ENCODE results near the gene XRCC3. TPM values are rescaled to one million over a fixed set of nuclear protein-coding genes. Genes with fewer than 3 reads are reported as not detected.
A peak's percentile ranks its signal among the peaks of the same experiment; 100 is the strongest.

Gene XRCC3
- polyA plus RNA-seq, 6 donors from 2014 or later, result 2.9 to 7.5 (median 5.7) TPM

DNA sequence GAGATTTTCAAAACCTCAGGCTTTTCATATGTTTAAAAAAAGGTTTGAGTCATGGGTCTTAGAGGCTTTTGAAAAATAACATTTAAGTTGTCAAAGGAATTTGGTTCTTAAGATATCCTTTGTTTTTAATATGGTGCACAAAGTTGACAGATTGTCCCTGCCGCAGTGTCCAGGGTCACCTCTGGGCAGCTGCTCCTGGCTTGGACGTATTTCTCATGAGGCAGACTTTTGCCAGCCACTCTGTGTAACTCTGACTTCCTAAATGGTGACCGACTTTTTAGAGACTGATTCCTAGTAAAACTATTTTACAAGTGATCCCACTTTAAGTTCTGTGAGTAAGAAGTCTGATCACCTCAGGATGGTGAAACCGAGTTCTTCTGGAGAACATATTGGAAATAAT lies 27.5 kb downstream of the XRCC3 start:
- Mint-ChIP-seq H3K27ac (no peak overlapping the region), H3K36me3 (peaks cover 0 to 9% of the 10 kb centered on the region in 2 donors), H3K4me1 (peaks cover 20 to 35% (median 34%) of the 10 kb centered on the region in 3 donors), H3K4me3 (no peak overlapping the region), H3K27me3 (no peaks in the 10 kb centered on the region), H3K9me3 (no peaks in the 10 kb centered on the region)
- no peak for ATAC-seq (ENCODE audit: low read depth in 2 of 2)
- DNase-seq, result no peak

DNA sequence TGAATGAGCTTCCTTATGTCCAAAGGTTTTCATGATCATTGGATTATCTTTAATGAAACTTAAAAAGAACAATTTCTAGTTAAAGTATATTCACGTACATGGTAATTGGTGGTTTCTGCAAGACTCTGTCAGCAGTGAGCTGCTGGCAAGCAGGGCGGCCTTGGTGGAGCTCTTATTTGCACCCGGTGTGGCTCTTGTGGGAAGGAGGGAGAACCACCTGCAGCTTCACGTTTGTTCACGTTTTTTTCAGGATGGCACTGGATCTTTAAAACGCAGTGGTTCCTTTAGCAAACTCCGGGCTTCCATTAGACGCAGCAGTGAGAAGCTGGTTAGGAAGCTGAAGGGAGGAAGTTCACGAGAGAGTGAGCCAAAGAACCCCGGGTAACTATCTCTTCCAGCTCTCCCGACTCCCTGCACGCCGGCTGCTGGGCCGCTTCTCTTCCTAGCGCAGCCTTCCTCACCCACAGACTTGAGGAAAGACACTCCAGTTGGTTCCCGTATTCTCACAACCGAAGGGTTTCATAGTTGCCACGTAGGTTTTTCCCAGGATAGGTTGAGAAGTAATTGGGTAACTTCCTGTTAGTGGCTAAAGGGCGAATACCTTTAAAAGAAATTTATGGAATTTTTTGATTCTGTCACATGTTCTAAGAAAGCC lies 28.3 kb downstream of the XRCC3 start:
- no peak for DNase-seq
- no peak for ATAC-seq (ENCODE audit: low read depth in 2 of 2)
- no peak overlapping the region for H3K4me3 Mint-ChIP-seq
- H3K27ac Mint-ChIP-seq, result peak overlapping the region in 1 of 6 donors; percentile 32
- H3K9me3 Mint-ChIP-seq, result no peaks in the 10 kb centered on the region
- no peaks in the 10 kb centered on the region for H3K27me3 Mint-ChIP-seq
- H3K4me1 Mint-ChIP-seq, result peaks cover 16 to 29% (median 28%) of the 10 kb centered on the region in 3 donors
- peaks cover 0 to 9% of the 10 kb centered on the region in 2 donors for H3K36me3 Mint-ChIP-seq

DNA sequence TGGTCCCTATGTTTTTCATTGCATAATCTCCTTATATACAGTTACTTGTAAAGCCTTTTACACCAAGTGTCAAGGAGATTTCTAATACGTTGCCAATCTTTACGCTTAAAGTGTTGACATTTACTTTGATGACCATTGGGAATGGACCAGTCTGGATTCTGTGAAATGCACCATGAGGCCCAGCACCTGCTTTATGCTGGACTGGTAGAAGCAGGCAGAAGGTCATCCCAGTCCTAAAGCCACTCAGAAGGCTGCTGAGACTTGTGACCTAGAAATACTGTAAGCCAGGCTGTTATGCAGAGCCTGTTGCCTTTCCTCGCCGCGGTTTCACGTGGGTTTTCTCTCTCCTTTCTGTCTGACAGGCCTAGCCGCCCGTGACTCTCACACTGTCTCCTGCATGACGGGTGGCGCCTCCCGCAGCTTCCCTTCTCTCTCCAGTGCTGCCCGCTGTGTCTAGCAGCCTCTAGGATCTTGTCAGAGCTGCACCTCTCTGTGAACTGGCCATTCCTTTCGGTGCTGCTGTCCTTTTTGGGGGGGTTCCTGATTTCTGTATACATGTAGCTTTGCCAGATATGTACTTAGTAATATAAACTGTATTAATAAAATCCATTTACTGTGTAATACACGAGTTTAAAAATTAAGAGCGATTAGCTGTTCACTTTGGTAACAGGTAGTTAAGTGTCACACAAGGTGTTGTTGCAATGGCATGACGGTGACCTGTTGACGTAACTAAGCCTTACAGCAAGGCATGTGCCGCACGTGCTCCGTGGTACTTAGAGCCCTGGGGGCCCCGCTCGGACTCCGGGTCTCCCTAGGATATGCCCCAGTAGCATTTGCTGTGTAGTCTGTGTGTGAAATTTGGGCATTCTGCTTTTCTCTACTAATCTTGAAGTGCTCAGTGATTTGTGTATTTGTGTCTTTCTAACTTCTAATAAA lies 29.7 kb downstream of the XRCC3 start:
- peaks cover 10 to 18% (median 16%) of the 10 kb centered on the region in 3 donors for H3K4me1 Mint-ChIP-seq
- H3K9me3 Mint-ChIP-seq, result no peaks in the 10 kb centered on the region
- no peak overlapping the region for H3K4me3 Mint-ChIP-seq
- no peak for ATAC-seq (ENCODE audit: low read depth in 2 of 2)
- peaks cover 0 to 9% of the 10 kb centered on the region in 2 donors for H3K36me3 Mint-ChIP-seq
- no peaks in the 10 kb centered on the region for H3K27me3 Mint-ChIP-seq
- H3K27ac Mint-ChIP-seq, result peak overlapping the region in 1 of 6 donors; percentile 90
- DNase-seq, result no peak

DNA sequence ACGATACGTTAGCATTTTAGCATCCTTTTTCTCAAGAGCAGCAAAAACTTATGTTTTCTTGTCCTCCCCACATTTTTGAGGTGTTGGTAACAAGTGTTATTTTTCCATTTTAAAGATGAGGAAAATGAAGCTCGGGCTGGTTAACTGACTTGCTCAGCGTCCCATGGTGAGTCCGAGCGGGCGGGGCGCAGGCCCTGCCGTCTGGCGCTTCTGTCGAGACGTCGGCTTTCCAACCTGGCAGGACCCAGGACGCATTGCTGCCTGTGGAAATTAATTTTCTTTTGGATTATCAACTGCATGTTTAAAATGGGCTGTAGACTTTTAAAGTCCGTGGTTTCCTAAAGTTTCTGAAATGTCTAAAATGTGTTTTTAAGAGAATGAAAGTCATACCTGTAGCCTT lies 30.4 kb downstream of the XRCC3 start:
- Mint-ChIP-seq H3K36me3 (peaks cover 0 to 9% of the 10 kb centered on the region in 2 donors), H3K27ac (no peak overlapping the region), H3K9me3 (no peaks in the 10 kb centered on the region), H3K4me1 (peaks cover 5 to 13% (median 10%) of the 10 kb centered on the region in 3 donors), H3K4me3 (no peak overlapping the region), H3K27me3 (no peaks in the 10 kb centered on the region)
- DNase-seq (no peak), ATAC-seq (ENCODE audit: low read depth in 2 of 2) (no peak)

DNA sequence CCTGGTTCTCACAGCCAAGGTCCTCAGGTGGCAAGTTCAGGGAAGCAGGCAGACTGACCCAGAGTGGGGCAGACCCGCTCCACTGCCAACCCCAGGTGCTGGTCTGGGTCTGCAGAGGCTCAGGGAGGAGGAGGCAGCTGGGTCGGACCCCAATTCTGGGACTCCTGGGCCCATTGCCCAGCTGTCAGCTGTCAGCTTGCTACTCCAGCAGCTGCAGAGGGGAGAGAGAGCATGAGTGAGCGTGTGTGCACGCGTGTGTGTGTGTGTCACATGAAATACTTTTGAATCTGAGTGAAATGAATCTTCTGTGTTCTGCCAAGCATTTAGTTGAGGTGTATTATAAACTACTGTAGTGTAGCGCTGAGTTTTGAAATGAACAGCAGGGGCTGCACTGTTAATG lies 30.8 kb downstream of the XRCC3 start:
- H3K4me1 Mint-ChIP-seq, result peaks cover 4 to 13% (median 9%) of the 10 kb centered on the region in 3 donors
- H3K4me3 Mint-ChIP-seq, result no peak overlapping the region
- H3K9me3 Mint-ChIP-seq, result no peaks in the 10 kb centered on the region
- DNase-seq (no peak), ATAC-seq (ENCODE audit: low read depth in 2 of 2) (no peak)
- H3K36me3 Mint-ChIP-seq, result peaks cover 0 to 12% of the 10 kb centered on the region in 2 donors
- H3K27ac Mint-ChIP-seq, result peak overlapping the region in 1 of 6 donors; percentile 42
- no peaks in the 10 kb centered on the region for H3K27me3 Mint-ChIP-seq

DNA sequence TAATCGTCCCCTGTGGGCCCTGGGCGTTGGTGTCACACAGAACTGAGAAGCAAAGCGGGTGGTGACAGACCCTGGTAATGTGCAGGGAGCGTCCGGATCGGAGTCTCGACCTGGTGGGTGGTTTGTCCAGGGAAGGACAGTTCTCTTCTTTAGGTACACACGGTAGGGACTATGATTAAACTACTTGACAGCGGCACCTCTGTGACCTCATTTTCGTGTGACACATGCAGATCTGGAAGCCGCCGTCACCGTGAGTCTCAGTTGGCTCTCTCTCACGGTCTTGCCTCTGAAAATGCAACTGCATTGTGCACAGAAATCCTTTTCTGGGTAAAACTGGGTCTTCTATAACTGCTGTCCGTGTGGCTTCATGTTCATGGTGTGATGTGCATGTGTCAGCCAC lies 32.1 kb downstream of the XRCC3 start:
- ATAC-seq (ENCODE audit: low read depth in 2 of 2), result no peak
- H3K4me1 Mint-ChIP-seq, result peaks cover 8 to 15% (median 12%) of the 10 kb centered on the region in 3 donors
- H3K4me3 Mint-ChIP-seq, result no peak overlapping the region
- no peak overlapping the region for H3K27ac Mint-ChIP-seq
- DNase-seq, result no peak
- H3K36me3 Mint-ChIP-seq, result peaks cover 0 to 16% of the 10 kb centered on the region in 2 donors
- H3K9me3 Mint-ChIP-seq, result no peaks in the 10 kb centered on the region
- H3K27me3 Mint-ChIP-seq, result no peaks in the 10 kb centered on the region

DNA sequence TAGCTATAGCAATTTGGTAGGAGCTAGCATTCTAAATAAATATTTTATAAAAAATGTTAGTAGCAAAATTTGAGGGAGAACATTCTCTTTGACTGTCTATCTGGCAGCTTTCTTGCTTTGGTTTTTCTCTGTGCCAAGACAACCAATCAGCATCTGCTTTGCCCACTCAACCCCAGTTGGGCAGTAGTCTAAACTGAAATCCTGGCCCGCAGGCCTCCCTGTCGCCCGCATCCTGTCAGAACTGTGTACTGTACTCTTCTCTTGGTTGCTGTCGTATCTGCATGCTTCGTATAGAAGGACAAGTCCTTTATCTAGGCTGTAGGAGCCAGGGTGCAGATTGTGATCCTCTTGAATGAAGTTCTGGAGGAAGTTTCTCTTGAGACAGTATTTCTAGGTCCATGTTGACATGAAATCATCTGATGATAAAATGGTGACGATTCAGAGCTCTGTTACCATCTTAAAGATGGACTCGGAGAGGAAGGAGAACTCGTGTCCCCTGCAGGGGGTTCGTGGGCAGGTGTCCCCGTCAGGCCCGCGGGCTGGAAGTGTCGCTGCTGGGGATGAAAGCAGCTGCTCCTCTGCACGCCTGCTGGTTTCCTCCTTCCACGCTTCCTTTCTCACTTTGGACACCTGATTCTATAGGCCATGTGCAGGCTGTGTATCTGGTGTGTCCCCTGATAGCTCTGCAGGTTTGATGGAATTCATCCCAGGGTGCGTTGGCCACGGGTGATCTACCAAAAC lies 34.6 kb downstream of the XRCC3 start:
- Mint-ChIP-seq H3K9me3 (no peaks in the 10 kb centered on the region), H3K4me3 (no peak overlapping the region), H3K4me1 (peaks cover 8 to 15% (median 12%) of the 10 kb centered on the region in 3 donors), H3K36me3 (peaks cover 12 to 14% of the 10 kb centered on the region in 2 donors), H3K27ac (peak overlapping the region in 1 of 6 donors; percentile 72), H3K27me3 (no peaks in the 10 kb centered on the region)
- ATAC-seq (ENCODE audit: low read depth in 2 of 2) (no peak), DNase-seq (no peak)

DNA sequence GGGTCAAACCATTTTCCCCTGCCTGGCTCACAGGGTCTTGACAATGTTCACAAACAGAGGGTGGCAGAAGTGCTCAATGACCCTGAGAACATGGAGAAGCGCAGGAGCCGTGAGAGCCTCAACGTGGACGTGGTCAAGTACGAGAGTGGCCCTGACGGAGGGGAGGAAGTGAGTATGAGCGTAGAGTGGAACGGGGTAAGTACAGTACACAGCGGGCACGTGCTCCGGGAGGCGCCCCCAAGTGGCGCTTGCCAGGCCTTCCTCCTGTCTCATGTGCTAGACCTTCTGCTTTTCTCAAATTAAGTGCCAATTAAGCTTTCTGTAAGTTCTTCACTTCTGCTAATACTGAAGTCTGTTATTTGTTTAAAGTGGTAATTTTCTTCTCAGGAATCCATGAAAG lies 35.9 kb downstream of the XRCC3 start:
- H3K36me3 Mint-ChIP-seq, result peaks cover 11 to 13% of the 10 kb centered on the region in 2 donors
- peak overlapping the region; percentile 58 to 86 (median 65) for H3K27ac Mint-ChIP-seq
- H3K4me3 Mint-ChIP-seq, result peak overlapping the region in 2 of 8 donors; percentile 46 to 81
- H3K27me3 Mint-ChIP-seq, result no peaks in the 10 kb centered on the region
- peaks cover 8 to 15% (median 12%) of the 10 kb centered on the region in 3 donors for H3K4me1 Mint-ChIP-seq
- H3K9me3 Mint-ChIP-seq, result no peaks in the 10 kb centered on the region
- ATAC-seq (ENCODE audit: low read depth in 2 of 2) (peak; percentile 99 to 100), DNase-seq (peak; percentile 57)

DNA sequence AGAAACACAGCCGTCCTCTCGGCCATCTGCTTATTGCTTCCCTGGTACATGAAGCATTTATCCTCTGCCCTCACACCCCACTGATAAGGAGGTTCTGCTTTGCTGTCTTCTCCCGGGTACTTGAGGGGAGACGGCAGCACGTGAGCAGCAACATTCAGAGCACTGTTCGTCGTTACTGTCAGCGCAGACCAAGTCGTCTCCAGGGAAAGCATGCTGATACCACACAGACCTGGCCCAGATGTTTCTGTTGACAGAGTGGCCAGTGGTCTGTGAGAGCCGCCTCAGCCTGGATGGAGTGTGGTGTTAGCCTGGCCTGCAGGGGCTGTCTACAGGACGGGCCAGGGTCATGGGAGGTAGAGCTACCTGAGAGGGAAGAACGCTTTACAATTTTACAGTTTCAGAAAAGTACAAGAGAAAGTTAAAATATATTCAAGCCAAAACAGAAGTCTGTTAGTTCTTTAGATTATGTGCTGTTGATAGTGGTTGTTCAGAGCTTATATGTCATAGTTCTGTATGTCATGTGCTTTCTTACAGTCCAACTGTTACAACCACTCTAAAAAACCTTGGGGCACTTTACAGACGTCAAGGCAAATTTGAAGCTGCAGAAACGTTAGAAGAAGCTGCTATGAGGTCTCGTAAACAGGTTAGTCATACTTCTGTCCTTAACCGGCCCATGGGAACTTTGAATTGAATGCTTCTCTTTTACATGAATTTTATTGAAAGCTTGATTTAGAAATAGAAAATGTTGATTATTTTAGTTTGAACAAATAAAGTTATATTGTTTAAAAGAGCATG lies 38.2 kb downstream of the XRCC3 start:
- peaks cover 20 to 29% of the 10 kb centered on the region in 2 donors for H3K36me3 Mint-ChIP-seq
- no peaks in the 10 kb centered on the region for H3K9me3 Mint-ChIP-seq
- peak overlapping the region in 3 of 6 donors; percentile 7 to 64 (median 57) for H3K27ac Mint-ChIP-seq
- ATAC-seq (ENCODE audit: low read depth in 2 of 2) (no peak), DNase-seq (no peak)
- peaks cover 12 to 15% (median 12%) of the 10 kb centered on the region in 3 donors for H3K4me1 Mint-ChIP-seq
- no peak overlapping the region for H3K4me3 Mint-ChIP-seq
- no peaks in the 10 kb centered on the region for H3K27me3 Mint-ChIP-seq

DNA sequence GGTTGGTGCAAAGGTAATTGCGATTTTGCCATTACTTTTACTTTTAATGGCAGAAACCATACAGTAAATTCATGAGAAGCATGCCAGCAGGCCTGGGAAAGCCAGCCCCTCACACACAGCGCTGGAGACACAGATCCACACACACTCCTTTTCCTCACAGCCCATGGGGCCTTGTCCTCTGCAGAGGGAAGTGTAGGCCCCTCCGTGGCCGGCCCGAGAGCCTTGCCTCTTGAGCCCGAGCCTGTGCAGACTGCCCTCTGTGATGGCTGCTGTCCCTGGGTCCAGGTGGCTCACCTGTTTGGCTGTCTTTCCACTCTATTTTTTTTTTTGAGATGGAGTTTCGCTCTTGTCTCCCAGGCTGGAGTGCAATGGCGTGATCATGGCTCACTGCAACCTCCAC lies 39.3 kb downstream of the XRCC3 start:
- H3K4me3 Mint-ChIP-seq, result no peak overlapping the region
- H3K27me3 Mint-ChIP-seq, result no peaks in the 10 kb centered on the region
- DNase-seq, result no peak
- peaks cover 12 to 15% (median 12%) of the 10 kb centered on the region in 3 donors for H3K4me1 Mint-ChIP-seq
- H3K36me3 Mint-ChIP-seq, result peaks cover 26 to 35% of the 10 kb centered on the region in 2 donors
- ATAC-seq (ENCODE audit: low read depth in 2 of 2), result no peak
- H3K9me3 Mint-ChIP-seq, result no peaks in the 10 kb centered on the region
- no peak overlapping the region for H3K27ac Mint-ChIP-seq

DNA sequence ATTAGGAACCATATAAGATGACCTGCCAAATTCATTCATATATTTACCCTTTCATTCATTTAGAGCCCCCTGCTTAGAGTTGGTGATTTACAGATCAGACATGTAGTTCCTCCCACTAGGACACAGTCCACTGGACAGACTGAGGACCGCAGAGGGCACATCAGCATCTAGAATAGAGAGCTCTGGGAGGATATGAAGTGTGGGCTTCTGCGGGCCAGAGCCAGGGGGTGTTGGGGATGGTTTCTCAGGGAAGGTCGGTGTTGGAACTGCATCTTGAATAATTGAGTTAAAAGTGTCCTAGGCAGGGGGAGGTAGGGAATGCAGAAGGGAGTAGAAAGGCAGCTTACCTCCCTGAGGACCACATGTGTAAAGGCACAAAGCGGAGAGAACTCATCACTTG lies 43.3 kb downstream of the XRCC3 start:
- DNase-seq (no peak), ATAC-seq (ENCODE audit: low read depth in 2 of 2) (no peak)
- Mint-ChIP-seq H3K9me3 (no peaks in the 10 kb centered on the region), H3K36me3 (peaks cover 27 to 42% of the 10 kb centered on the region in 2 donors), H3K27ac (peak overlapping the region in 2 of 6 donors; percentile 27 to 57), H3K4me1 (peaks cover 0 to 3% (median 0%) of the 10 kb centered on the region in 3 donors), H3K4me3 (no peak overlapping the region), H3K27me3 (no peaks in the 10 kb centered on the region)

DNA sequence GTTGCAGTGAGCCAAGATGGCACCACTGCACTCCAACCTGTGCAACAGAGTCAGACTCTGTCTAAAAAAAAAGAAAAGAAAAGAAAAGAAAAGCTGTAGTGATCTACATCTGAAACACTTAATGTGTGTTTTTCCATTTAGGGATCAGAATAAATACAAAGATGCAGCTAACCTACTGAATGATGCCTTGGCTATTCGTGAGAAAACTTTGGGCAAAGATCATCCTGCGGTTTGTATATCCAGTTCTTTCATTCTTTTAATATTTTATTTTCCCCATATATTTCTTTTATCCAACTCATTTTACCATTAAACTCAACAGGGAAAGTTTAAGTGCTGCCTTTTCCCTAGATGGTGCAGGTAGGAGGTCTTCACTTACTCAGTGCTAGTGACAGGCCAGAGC lies 45.9 kb downstream of the XRCC3 start:
- peaks cover 23 to 33% of the 10 kb centered on the region in 2 donors for H3K36me3 Mint-ChIP-seq
- no peak overlapping the region for H3K27ac Mint-ChIP-seq
- peaks cover 0 to 3% (median 0%) of the 10 kb centered on the region in 3 donors for H3K4me1 Mint-ChIP-seq
- H3K4me3 Mint-ChIP-seq, result no peak overlapping the region
- no peaks in the 10 kb centered on the region for H3K9me3 Mint-ChIP-seq
- H3K27me3 Mint-ChIP-seq, result no peaks in the 10 kb centered on the region
- ATAC-seq (ENCODE audit: low read depth in 2 of 2), result no peak
- no peak for DNase-seq
